Measurements from ENCODE around the gene GALNT2.
A peak's percentile ranks its signal among the peaks of the same experiment; 100 is the strongest.

Gene GALNT2

GRCh38 chr1:230188826-230189225, 121.8 kb downstream of the GALNT2 start:
- Histone ChIP-seq H3K27me3 (no peaks in the 10 kb centered on the region), H3K27ac (no peak overlapping the region), H3K4me3 (ENCODE audit: low read depth in 1 of 2, low read length in 1 of 2) (no peak overlapping the region), H3K4me1 (ENCODE audit: control insufficient read depth in 1 of 2, insufficient read depth in 1 of 2, low read depth in 1 of 2, low read length in 1 of 2) (peaks cover 39 to 42% of the 10 kb centered on the region in 2 experiments), H3K36me3 (no peaks in the 10 kb centered on the region), H3K9me3 (no peaks in the 10 kb centered on the region)
- no peak for TF ChIP-seq CTCF (IDR thresholded peaks at IDR 0.05)

- no peak for TF ChIP-seq CTCF (IDR thresholded peaks at IDR 0.05)
- Histone ChIP-seq H3K27me3 (no peaks in the 10 kb centered on the region), H3K27ac (no peak overlapping the region), H3K36me3 (no peaks in the 10 kb centered on the region), H3K9me3 (no peaks in the 10 kb centered on the region), H3K4me3 (ENCODE audit: low read depth in 1 of 2, low read length in 1 of 2) (no peak overlapping the region), H3K4me1 (ENCODE audit: control insufficient read depth in 1 of 2, insufficient read depth in 1 of 2, low read depth in 1 of 2, low read length in 1 of 2) (peaks cover 39 to 42% of the 10 kb centered on the region in 2 experiments)
Measured at GRCh38 chr1:230189341-230189740, 122.3 kb downstream of the GALNT2 start.

- no peak for TF ChIP-seq CTCF (IDR thresholded peaks at IDR 0.05)
- no peaks in the 10 kb centered on the region for H3K9me3 ChIP-seq
Measured at GRCh38 chr1:230189824-230190223, 122.8 kb downstream of the GALNT2 start.

GRCh38 chr1:230191079-230191804, 124.2 kb downstream of the GALNT2 start:
- Histone ChIP-seq H3K27ac (peak overlapping the region; percentile 75), H3K4me1 (ENCODE audit: control insufficient read depth in 1 of 2, insufficient read depth in 1 of 2, low read depth in 1 of 2, low read length in 1 of 2) (peaks cover 31 to 34% of the 10 kb centered on the region in 2 experiments), H3K9me3 (no peaks in the 10 kb centered on the region), H3K36me3 (no peaks in the 10 kb centered on the region), H3K27me3 (no peaks in the 10 kb centered on the region), H3K4me3 (ENCODE audit: low read depth in 1 of 2, low read length in 1 of 2) (peak overlapping the region in 1 of 2 experiments; percentile 2)
- TF ChIP-seq CTCF (IDR thresholded peaks at IDR 0.05) = no peak

More at GRCh38 chr1:230189824-230190223, 122.8 kb downstream of the GALNT2 start:
- Histone ChIP-seq H3K4me3 (ENCODE audit: low read depth in 1 of 2, low read length in 1 of 2) (no peak overlapping the region), H3K27me3 (no peaks in the 10 kb centered on the region), H3K36me3 (no peaks in the 10 kb centered on the region), H3K4me1 (ENCODE audit: control insufficient read depth in 1 of 2, insufficient read depth in 1 of 2, low read depth in 1 of 2, low read length in 1 of 2) (peaks cover 39 to 42% of the 10 kb centered on the region in 2 experiments), H3K27ac (no peak overlapping the region)

- Histone ChIP-seq H3K9me3 (no peaks in the 10 kb centered on the region), H3K27ac (peak overlapping the region; percentile 75), H3K27me3 (no peaks in the 10 kb centered on the region), H3K4me3 (ENCODE audit: low read depth in 1 of 2, low read length in 1 of 2) (peak overlapping the region in 1 of 2 experiments; percentile 2), H3K4me1 (ENCODE audit: control insufficient read depth in 1 of 2, insufficient read depth in 1 of 2, low read depth in 1 of 2, low read length in 1 of 2) (peaks cover 25 to 27% of the 10 kb centered on the region in 2 experiments), H3K36me3 (no peaks in the 10 kb centered on the region)
- TF ChIP-seq CTCF (IDR thresholded peaks at IDR 0.05) = no peak
Measured at GRCh38 chr1:230191855-230192254, 124.8 kb downstream of the GALNT2 start.
